NK-92 (cell line): ENCODE data around the gene TSHZ3.

Experiments used
- DNase-seq: peaks from one replicate; lab custom pipeline; 2025; ENCODE audit not compliant: unreplicated experiment; lab: John Stamatoyannopoulos, UW

Gene TSHZ3

GRCh38 chr19:31349160-31349881 is at the start of gene TSHZ3:
Gene TSHZ3 (minus strand): TSS chr19:31349436. CDS start chr19:31349219, 217 bp downstream.
- no peak for DNase-seq

- DNase-seq = no peak
These were observed 48.1 kb upstream of the TSHZ3 start for GRCh38 chr19:31397308-31397707.

DNA sequence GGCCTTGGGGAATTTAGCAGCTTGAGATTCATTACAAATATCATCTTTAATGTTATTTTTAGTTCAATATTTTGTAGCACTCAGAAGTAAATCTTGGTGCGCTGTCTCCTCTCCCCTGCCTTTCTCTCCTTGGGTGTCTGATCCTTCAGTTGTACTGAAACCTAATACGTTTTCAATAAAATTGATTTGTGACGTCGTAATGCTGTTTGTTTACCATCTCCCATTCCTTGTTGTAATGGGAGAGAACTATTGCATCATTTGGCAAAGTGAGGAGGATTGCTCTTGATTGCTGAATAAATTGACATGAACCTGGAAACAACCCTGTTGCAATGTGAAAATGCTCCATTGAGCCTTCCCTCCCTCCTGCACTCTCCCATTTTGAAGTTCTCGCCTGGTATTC is 43.2 kb upstream of the TSHZ3 start:
- DNase-seq = no peak

DNA sequence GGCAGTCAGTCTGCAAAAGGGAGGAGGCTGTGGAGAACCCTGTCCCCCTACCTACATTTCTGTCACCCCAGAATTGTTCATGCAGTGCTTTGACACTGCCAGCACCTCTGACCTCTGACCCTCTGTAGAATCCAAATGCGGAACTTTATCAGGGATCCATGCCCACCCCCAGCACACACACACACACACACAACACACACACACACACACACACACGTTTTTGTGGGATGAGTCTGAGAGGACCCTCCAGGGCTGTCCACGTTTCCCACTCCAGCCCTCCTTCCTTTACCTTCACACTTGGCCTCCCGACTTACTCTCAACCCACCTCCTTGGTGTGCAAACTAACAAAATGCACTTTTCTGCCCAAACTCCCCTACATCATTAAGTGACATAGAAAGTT is 42.3 kb upstream of the TSHZ3 start:
- DNase-seq = no peak

DNA sequence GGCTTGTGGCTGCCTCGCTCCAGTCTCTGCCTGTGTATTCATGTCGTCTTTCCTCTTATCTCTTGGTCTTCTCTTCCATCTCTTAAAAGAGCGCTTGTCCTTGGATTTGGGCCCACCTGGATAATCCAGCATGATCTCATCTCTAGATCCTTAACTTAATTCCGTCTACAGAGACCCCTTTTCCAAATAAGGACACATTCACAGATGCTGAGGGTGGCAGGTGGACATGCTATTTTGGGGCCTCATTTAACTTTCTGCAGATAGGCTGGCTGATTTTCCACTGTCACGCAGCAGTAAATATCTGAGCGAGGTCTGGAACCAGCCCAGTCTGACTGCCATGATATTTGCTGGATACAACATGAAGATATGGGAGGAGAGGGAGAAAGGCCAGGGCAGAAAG is 41.5 kb upstream of the TSHZ3 start:
- DNase-seq = no peak

DNA sequence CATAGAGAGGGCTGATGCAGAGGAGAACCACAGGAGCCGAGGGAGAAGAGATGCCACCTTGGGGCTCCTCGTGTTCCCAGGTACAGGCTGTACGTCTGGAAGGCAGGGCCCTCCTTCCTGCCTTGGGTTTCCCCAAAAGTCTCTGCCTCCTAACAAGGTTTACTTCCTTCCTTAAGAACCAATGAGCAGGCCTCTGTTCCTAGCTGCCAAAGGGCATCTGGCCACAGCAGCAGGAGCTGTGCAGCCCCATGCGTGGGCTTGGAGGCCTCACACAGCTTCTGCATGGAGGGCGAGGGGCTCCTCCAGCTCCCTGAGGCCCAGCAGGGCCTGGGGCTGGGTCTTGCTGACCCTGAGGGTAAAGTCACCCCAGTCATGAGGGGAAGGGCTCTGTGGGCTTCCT is 40.6 kb upstream of the TSHZ3 start:
- no peak for DNase-seq

DNA sequence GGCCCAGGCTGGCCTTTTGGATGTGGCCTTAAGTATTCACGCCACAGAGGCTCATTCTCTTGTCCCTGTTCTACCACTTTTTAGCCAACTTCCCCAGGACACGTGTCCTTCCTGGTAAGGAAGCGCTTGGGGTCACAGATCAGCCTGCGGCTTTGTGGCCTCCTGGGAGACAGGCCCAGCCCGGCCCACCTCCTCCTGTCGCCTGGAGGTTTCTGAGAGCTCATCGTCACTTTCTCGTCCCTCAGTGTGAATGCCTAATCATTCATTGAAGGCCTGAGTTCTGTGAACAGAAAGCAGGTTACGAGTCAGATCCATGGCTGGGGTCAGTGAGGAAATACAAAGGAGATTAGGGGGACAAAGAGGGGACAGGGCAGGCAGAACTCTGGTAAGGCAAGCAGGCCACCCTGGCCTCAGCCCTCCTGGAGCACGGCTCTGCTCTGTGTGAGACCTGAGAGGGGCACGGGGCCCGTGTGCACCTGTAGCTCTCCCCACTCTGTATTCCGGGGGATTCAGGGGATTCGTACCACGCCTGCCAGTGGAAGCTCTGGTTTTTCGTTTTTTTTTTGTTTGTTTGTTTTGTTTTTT is 38.6 kb upstream of the TSHZ3 start:
- DNase-seq = no peak

DNA sequence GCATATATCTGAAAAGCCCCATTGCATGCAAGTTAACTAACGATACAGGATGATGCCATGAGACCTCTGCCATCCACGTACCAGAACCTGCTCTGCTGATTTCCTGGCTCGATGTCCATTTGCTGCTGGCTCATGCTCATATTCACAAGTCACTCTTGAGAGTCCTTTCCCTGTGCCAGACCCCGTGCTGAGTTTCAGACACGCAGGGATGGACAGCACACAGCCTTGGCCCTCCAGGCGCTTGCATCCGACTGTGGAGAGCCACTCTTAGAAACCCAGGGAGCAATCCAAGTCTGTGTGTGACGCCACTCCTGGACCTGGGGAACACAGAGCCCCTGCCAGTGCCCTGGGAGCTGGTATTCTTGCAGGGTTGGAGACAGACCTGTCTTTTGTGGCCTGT is 37.6 kb upstream of the TSHZ3 start:
- DNase-seq = no peak

GRCh38 chr19:31385744-31386143 is 36.5 kb upstream of the TSHZ3 start:
- no peak for DNase-seq

DNA sequence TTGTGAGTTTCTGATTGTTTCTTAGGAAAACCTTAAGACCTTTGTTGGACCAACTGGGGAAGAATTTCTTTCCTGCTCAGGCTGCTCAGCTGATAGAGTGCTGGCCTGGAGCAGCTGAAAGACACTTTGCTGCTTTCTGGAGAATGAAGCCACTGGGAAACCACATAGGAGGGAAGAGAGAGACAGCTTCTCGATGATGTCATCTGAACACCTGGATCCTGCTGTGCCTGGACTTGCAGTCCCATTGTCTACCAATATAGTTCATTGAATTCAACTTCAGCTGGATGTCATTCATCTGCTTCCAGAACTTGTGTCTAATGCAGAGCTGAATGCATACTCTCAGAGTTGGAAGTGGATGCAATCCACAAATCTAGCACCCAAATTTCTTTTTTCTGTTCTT is 34.3 kb upstream of the TSHZ3 start:
- no peak for DNase-seq

- DNase-seq = no peak
These were observed 31.6 kb upstream of the TSHZ3 start for GRCh38 chr19:31380854-31381253.

GRCh38 chr19:31378404-31378803 is 29.2 kb upstream of the TSHZ3 start:
- DNase-seq = no peak

- DNase-seq = no peak
These were observed 28.5 kb upstream of the TSHZ3 start for GRCh38 chr19:31377736-31378135.

DNA sequence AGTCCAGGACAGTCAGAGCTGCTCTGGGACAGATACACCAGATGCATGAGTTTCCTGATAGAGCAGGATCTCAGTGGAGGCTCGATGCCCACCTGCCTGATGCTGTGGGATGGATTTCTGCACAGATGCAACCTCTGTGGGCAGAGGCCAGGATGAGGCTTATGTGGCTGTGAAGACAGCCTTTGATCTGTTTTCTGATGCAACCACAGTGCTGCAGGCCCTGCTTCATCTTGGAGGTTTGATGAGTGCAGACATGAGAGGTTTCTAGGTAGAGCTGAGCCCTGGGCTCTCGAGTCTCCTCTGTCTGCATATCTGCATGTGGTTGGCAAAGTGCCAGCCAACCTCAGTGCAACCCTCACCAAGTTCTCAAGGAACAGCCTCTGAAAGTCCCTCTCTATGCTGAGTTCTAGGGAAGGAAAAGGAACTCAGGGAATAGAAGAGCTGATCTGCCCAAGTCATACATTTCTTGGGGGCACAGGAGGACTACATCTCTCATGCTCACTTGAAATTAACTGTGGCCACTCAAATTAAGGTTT is 23.1 kb upstream of the TSHZ3 start:
- no peak for DNase-seq

DNA sequence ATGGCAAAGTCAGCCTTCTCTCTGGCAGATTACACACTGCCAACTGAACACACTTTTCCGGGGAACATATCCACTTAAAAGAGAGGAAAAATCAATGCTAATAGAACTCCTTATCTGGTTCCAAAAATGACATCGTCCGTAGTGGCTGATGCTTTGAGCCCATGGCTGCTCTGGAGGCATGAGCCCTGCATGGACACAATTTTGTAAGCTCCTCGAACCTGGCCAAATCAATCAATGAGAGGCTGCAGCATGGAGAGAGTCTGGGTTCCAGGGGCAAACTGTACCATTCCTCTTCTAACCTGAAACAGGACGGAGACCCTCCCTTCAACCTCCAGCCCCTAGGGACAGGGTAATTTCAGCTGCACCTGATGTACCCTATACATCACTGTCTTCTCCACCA is 21.0 kb upstream of the TSHZ3 start:
- no peak for DNase-seq

DNA sequence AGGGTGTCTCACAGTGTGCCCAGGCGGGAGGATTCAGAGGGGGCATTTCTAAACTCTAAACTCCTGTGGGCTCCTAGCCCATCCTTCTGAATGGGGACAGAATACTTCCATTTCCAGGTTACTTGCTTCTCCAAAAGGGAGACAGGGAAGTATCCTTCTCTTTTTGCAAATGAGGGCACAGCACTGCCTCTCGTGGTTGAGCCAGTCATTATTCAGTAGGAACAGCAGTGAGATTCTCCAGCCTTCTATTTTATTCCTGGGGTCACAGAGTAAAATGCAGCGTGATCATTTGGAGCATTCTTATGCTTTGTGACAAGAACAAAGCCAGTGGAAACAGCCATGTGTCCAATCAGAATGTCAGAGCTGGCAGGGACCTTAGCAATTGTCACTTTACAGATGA is 15.7 kb upstream of the TSHZ3 start:
- no peak for DNase-seq

GRCh38 chr19:31361728-31362127 is 12.5 kb upstream of the TSHZ3 start:
- no peak for DNase-seq

- DNase-seq = no peak
These were observed 8.1 kb upstream of the TSHZ3 start for GRCh38 chr19:31357315-31357673.

DNA sequence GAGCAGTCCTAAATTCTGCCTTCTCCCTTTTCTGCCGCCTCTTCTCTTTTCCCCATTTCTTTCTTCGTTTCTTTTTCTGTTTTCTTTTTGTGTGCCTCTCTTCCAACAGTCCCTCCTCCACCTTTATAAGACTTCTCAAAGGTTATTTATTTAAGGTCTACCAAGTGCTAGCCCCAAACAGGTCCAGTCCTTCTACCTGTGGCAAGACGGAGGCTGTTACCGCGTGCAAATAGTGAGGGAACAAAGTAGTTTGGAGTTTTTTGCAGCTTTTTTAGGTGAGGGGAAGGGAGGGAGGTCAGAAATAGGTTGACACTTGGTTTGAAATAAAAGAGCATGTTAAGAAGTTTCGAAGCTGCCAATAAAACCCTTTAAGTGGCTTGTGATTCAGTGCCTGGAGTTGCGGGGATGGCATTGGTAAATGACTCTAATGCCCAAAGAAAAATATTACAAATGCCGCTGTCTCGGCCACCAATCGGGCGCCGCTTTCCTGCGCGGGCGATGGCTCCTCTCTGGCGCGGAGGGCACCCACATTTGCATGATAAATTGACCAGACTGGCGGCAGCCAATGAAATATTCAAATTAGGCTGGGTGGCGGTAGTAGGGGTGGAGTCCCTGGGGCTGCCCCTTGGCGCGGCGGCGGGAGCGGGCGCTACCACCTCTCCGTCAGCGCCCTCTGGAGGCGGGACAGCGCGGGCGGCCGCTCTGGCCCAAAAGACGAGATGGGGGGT is 7.5 kb upstream of the TSHZ3 start:
- no peak for DNase-seq

GRCh38 chr19:31355665-31356289 is 6.5 kb upstream of the TSHZ3 start:
- no peak for DNase-seq

DNA sequence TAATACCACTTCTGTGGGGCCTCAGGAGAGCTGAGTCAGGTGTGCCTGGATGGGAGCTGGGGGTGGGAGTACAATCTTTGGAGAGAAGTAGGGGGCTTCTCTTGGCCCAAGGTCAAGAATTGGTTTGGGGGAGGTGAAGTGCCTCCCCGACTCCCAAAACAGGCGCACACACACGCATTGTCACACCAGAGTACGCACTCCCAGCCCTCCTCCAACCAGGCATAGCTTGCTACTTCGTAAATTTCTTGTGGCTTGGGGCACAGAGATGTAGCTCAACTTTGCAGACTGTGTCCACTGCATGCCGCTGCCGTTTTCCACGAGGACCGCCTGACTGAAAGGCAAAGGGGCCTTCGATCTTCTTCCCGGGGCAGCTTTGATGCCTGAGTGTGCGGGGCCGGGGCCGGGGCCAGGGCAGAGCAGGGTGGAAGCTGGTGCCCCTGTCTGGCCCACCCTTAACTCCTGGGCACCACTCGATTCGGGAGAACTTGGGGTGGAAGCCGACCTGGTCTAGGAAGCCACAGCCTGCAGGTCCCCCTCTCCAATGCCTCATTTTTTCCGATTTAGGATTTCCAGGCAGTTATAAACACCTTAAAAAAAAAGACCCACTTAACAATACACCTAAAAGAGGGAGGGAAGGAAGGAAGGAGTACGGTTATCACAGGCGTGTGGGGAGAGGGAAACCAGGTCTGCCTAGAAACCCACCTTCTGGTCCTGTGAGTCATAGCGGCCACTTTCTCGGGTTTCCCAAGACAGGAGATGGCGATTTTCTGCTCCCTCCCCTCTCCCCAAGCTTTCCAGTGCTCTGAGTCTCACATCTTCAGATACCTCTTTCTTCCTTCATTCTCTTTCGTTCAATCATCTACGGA is 5.8 kb upstream of the TSHZ3 start:
- no peak for DNase-seq
